Calu3 (cell line): Measurements from ENCODE around the gene SAMD5. TPM values are rescaled to one million over a fixed set of nuclear protein-coding genes. Genes with fewer than 3 reads are reported as not detected.

ENCODE experiments used
- Bru-seq: library from RNA; stranded (reverse); fragments of 400-500 nt; gene quantifications from one replicate; lab custom pipeline; 2021; lab: Mats Ljungman, UMichigan
- BruChase-seq, 2 experiments: library from RNA; stranded (reverse); fragments of 400-500 nt; gene quantifications; one replicate each; lab custom pipeline; 2021; lab: Mats Ljungman, UMichigan
- BruUV-seq: library from RNA; stranded (reverse); fragments of 400-500 nt; replicated peaks from 2 replicates; lab custom pipeline; 2021; lab: Mats Ljungman, UMichigan
- CTCF ChIA-PET: fragments of 300-600 bp; sonication (Branson Sonifier 250); formaldehyde crosslinking; loops from one replicate; lab custom pipeline; 2022; ENCODE audit warnings: antibody characterized with exemption; lab: Charles Lee
- DNase-seq: peaks from one replicate; pipeline ENCODE4 v3.0.0; 2022
- H3K27ac Mint-ChIP-seq: one replicate; pipeline ENCODE4 v1.8.0; 2022; ENCODE audit warnings: mixed read lengths; ENCODE audit not compliant: unreplicated experiment
- H3K27me3 Mint-ChIP-seq: one replicate; pipeline ENCODE4 v1.8.0; 2022; ENCODE audit warnings: mixed read lengths; ENCODE audit not compliant: unreplicated experiment
- H3K36me3 Mint-ChIP-seq: one replicate; pipeline ENCODE4 v1.8.0; 2022; ENCODE audit warnings: mild to moderate bottlenecking, moderate library complexity, mixed read lengths; ENCODE audit not compliant: insufficient read depth, unreplicated experiment
- H3K4me1 Mint-ChIP-seq: one replicate; pipeline ENCODE4 v1.8.0; 2022; ENCODE audit warnings: mild to moderate bottlenecking, low read depth, mixed read lengths; ENCODE audit not compliant: unreplicated experiment
- H3K4me3 Mint-ChIP-seq: one replicate; pipeline ENCODE4 v1.8.0; 2022; ENCODE audit warnings: mild to moderate bottlenecking, low read depth, moderate library complexity, mixed read lengths; ENCODE audit not compliant: unreplicated experiment
- H3K9me3 Mint-ChIP-seq: one replicate; pipeline ENCODE4 v1.8.0; 2022; ENCODE audit warnings: low read depth, mixed read lengths; ENCODE audit not compliant: unreplicated experiment
- CTCF ChIP-seq: fragments of 200-600 bp; IDR thresholded peaks from one replicate; pipeline ENCODE4 v1.8.0; 2022; ENCODE audit warnings: antibody characterized with exemption; ENCODE audit not compliant: unreplicated experiment
- intact Hi-C: fragments of 100-400 bp; cut with micrococcal nuclease; formaldehyde crosslinking; loops from one replicate; pipeline ENCODE4 v1.10.0; 2022; ENCODE audit not compliant: unreplicated experiment
- long read RNA-seq: library from polyadenylated mRNA; stranded (forward); transcript quantifications from one replicate; pipeline ENCODE4 v2.0.0, GENCODE V29; 2022
- total RNA-seq: library from RNA; stranded (reverse); gene quantifications from 2 replicates; pipeline ENCODE4 v1.2.3, GENCODE V29; 2022

The SAMD5 gene
- total RNA-seq (0.76 TPM in 1 of 2 replicates, not detected in the other), Bru-seq, nascent RNA (percentile 11 among the genes with signal in this experiment), BruChase-seq, experiment 1, labeled RNA remaining after a 6-hour chase (percentile 14 among the genes with signal in this experiment), BruChase-seq, experiment 2, labeled RNA remaining after a 2-hour chase (percentile 12 among the genes with signal in this experiment)
- long read RNA-seq: 0 reads

DNA sequence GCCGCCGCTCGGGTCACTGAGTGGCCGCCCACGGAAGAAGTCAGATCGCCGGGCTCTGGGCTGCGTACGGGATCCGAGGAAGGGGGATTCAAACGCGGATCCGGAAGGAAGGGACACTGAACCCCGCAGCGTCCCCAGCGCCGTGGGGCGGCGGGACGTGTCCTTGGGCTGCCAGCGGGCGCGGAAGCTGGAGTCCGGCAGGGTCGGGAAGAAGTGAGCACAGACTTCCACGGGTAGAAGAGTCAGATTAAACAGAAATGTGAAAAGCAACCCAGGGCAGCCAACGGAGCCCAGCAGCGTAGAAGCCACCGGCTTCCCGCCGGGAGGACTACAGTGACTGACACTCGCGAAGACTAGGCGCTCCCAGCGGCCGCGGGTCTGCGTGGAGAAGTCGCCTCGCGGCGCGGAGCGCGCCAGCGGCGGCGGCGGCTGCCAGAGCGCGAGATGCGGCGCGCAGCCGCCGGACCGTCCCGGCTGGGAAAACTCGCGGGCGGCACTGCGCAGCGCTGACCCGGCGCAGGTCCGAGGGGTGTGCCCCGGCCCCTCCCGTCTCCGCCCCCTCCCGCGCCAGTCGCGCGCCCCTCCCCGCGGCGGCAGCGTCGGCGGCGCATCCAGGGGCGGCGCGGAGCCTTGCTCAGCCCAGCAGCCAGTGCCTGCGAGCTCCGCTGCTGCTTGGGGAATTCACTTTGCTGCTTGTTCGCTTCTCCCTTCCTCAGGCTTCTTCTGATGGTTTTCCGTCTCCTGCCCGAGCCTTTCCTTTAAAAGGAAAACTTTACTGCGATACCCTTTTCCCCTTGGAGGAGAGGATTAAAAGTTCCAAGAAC is at the start of gene SAMD5:
SAMD5 (plus strand) TSS at position 649 of the 824 bp plus-strand sequence. CDS start 239 bp downstream, outside the sequence.
- Mint-ChIP-seq H3K36me3 (peaks cover 13% of the 10 kb centered on the region), H3K4me3 (peak within 1 kb of the TSS; percentile 89)
- no peak for TF ChIP-seq CTCF

GRCh38 chr6:147459780-147460179 is 48.7 kb upstream of the SAMD5 start:
- no peaks in the 10 kb centered on the region for H3K4me1 Mint-ChIP-seq
- no peak for TF ChIP-seq CTCF
- intact Hi-C loops: no loop called here
- no peak overlapping the region for H3K27ac Mint-ChIP-seq
- H3K9me3 Mint-ChIP-seq: no peaks in the 10 kb centered on the region
- no peaks in the 10 kb centered on the region for H3K27me3 Mint-ChIP-seq
- H3K4me3 Mint-ChIP-seq: no peak overlapping the region
- H3K36me3 Mint-ChIP-seq: no peaks in the 10 kb centered on the region
- DNase-seq: no peak
- CTCF ChIA-PET: no interaction called here
- BruUV-seq: no TSS peak

More for the DNA sequence above, at the start of gene SAMD5:
- CTCF ChIA-PET: no interaction called here
- intact Hi-C loops: loop anchor here (10.0 kb wide), 2 partner anchors 467 to 957 kb away; no protein-coding TSS in a partner anchor
- DNase-seq: peak; percentile 53
- no peaks in the 10 kb centered on the region for H3K9me3 Mint-ChIP-seq
- H3K27ac Mint-ChIP-seq: no peak within 1 kb of the TSS
- H3K27me3 Mint-ChIP-seq: peaks cover 27% of the 10 kb centered on the region
- BruUV-seq: no TSS peak
- H3K4me1 Mint-ChIP-seq: peaks cover 19% of the 10 kb centered on the region

GRCh38 chr6:147463651-147464050 is 44.8 kb upstream of the SAMD5 start:
- no peak overlapping the region for H3K4me3 Mint-ChIP-seq
- CTCF ChIA-PET: no interaction called here
- no peaks in the 10 kb centered on the region for H3K27me3 Mint-ChIP-seq
- DNase-seq: no peak
- intact Hi-C loops: no loop called here
- no peaks in the 10 kb centered on the region for H3K9me3 Mint-ChIP-seq
- H3K27ac Mint-ChIP-seq: no peak overlapping the region
- H3K36me3 Mint-ChIP-seq: no peaks in the 10 kb centered on the region
- no peak for TF ChIP-seq CTCF
- no TSS peak for BruUV-seq
- no peaks in the 10 kb centered on the region for H3K4me1 Mint-ChIP-seq

DNA sequence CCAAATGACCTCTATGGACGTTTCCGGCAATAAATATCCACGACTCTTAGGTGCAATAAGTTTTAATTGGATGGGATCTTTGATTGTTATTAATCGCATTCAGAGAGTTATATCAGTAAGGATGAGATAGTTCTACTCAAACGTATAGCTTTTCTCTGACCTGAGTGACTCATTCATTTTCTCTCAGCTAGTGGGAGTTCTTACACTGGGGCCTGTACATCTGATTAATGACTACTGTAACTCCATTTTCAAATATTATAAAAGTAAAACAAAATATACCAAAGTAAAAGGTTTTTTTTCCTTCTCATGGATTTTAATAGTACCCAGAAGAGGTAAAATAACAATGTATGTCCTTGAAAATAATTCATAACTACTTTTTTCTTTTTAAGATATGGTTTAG is 41.1 kb upstream of the SAMD5 start:
- H3K4me3 Mint-ChIP-seq: no peak overlapping the region
- BruUV-seq: no TSS peak
- H3K9me3 Mint-ChIP-seq: peaks cover 3% of the 10 kb centered on the region
- CTCF ChIA-PET: no interaction called here
- H3K27me3 Mint-ChIP-seq: no peaks in the 10 kb centered on the region
- intact Hi-C loops: no loop called here
- TF ChIP-seq CTCF: no peak
- H3K27ac Mint-ChIP-seq: no peak overlapping the region
- DNase-seq: no peak
- H3K4me1 Mint-ChIP-seq: no peaks in the 10 kb centered on the region
- H3K36me3 Mint-ChIP-seq: no peaks in the 10 kb centered on the region
